ENCODE data around the gene CCDC9B.

CCDC9B gene

GRCh38 chr15:40365016-40365415, 24.3 kb upstream of the CCDC9B start:
- DNase-seq, result no peak

DNA sequence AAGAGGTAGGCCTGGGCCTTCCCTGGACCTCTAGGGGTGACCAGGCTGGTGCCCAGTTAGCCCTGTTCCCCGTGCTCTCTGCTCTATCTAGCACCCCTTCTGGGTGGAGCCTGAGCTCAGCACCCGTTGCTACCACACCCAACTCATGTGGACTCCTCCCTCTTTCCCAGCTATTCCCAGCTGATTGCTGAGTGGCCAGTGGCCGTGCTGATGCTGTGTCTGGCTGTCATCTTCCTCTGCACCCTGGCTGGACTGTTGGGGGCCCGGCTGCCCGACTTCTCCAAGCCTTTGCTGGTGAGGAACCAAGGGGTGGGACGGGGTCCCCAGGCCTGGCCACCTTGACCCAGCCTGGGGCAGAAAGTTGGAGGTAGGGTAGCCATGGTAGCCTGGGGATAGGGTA, 23.5 kb upstream of the CCDC9B start:
- no peak for DNase-seq

DNA sequence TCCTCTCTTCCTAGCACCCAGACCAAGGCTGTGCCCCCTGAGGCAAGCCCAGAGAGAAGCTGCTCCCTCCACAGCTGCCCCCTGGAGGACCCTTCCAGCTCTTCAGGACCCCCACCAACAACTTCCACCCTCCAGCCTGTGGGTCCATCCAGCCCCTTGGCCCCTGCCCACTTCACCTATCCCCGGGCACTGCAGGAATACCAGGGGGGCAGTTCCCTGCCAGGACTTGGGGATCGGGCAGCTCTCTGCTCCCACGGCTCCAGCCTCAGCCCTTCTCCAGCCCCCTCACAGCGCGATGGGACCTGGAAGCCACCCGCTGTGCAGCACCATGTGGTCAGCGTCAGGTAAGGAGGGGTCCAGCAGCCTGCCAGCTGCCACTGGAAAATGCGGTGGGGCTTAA, 22.9 kb upstream of the CCDC9B start:
- no peak for DNase-seq

- no peak for DNase-seq
Measured at GRCh38 chr15:40361640-40362039, 20.9 kb upstream of the CCDC9B start.

DNA sequence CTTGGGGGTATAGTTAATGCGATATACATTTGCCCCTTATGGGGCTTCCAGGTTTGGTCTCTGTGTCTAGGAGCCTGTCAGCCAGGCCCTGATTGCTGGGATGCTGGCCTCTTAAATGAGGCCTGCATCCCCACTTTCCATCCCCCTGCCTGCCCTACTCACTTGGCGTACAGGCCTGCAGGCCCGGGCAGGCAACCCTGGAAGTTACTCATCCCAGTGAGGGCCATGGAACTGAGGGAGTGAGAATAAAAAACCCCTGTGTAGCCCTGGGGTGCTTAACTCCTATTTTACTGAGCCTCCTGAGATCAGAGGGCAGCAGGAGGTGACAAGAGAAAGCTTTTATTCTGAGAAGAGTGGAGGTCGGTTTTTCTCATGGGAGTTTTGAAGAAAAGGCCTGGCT, 19.3 kb upstream of the CCDC9B start:
- no peak for DNase-seq

DNA sequence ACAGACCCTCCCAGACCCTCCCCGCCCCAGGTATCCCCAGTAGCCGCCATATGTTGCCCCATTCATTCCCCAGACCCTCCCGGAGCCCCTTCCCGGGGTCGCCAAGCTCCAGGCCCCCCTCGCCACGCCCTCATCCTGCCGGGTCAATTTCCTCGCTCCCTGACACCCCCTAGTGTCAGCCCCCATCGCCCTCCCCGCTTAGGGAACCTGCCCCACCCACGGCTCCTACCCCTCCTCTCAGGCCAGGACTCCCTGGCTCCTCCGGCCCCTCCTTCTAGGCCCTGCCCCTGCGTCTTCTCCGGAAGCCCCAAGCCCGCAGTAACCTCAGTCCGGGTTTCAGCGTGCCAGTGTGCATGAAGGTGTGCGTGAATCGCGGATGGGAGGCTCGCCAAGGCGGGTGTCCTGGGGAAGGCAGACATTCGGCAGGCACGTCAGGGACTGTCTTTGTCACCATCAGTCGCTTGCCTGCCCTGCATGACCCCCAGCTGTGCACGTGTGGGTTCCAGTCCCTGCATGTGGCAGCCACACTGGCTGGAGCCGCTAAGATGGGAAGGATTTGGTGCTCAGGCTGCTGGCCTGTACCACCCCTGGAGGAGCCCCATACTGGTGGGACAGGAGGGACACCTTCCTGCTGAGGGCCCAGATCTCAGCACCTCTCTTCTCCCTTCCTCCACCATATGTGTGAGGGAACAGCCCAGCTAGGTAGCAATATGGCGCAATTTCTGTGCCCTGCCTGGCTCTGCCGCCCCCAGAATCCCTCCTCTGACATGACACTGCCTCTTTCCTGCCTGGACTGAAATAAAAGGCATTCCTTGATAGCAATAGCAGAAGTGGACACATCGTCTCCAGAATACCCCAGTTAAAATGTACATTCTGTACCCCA, 18.0 kb upstream of the CCDC9B start:
- no peak for DNase-seq

- peak; percentile 87 for DNase-seq
Measured at GRCh38 chr15:40357723-40358470, 17.2 kb upstream of the CCDC9B start, which contains the start of gene DISP2. TSS of gene DISP2 (plus strand) at chr15:40358219. CDS start at chr15:40358322, 103 bp downstream.

- DNase-seq, result no peak
Measured at GRCh38 chr15:40357246-40357645, 16.5 kb upstream of the CCDC9B start.

- DNase-seq, result no peak
Measured at GRCh38 chr15:40355976-40356585, 15.3 kb upstream of the CCDC9B start.

- DNase-seq, result no peak
Measured at GRCh38 chr15:40354408-40355171, 13.9 kb upstream of the CCDC9B start.

DNA sequence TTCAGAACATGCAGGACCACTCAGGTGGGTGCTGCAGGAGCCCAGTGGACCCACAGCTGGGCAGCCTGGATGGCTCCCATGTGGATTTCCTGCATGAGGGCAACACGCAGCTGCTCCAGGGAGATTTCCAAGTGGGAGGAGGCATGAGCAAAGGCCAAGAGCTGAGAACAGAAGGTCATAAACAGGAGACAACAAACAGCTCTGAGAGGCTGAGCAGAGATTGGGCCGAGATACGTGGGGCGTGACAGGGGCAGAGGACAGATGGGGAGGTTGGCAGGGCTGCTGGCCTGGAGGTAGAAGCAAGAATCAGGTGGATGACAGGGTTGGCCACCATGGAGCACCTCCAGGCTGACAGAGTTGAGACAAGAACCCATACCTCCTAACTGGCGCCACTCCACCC, 13.0 kb upstream of the CCDC9B start:
- no peak for DNase-seq

DNA sequence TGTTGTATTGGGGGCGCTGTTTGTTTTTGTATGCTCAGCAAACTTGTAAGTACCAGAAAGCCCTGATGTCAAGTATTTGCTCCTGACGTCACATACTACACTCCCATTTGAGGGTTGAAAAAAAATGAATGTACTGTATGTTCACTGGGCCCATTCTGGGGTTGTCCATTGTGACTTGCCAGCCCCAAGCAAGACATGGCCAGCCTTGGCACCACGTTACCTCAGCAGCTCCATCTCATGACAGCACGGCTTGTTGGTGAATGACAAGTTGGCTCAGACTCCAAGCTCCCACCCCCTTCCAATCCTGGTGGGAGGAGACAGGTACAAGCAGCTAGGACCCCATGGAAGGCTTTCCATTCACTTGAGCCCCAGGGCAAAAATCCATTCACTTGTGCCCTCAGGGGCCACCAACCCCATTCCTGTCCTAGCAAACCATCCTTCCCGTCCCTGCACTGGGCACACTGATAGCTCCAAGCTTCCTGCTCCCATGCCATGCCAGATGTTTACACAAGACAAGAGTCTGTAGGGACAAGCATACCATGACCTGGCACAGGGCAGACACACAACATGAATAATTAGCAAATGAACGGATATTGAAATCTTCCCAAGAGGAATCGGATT, 11.7 kb upstream of the CCDC9B start:
- no peak for DNase-seq

GRCh38 chr15:40349163-40349562, 8.4 kb upstream of the CCDC9B start:
- DNase-seq, result no peak

DNA sequence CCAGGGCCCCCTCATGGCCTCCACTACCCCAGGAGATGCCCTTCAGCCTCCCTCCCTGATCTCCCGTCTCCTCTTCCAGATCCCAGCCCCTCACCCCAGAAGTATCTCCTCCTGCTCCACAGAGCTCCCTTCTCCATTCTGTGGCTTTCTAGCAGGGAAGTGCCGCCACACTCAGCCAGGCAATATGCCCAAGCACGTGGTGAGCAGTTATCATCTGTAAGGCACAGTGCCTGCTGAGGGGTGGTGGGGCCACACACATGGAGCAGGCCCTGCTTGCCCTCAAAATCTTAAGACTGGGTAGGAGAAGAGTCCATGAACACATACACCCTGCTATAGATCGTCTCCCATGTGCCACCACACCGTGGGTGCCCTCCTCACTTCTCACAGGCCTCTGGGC, 7.7 kb upstream of the CCDC9B start:
- DNase-seq, result no peak

DNA sequence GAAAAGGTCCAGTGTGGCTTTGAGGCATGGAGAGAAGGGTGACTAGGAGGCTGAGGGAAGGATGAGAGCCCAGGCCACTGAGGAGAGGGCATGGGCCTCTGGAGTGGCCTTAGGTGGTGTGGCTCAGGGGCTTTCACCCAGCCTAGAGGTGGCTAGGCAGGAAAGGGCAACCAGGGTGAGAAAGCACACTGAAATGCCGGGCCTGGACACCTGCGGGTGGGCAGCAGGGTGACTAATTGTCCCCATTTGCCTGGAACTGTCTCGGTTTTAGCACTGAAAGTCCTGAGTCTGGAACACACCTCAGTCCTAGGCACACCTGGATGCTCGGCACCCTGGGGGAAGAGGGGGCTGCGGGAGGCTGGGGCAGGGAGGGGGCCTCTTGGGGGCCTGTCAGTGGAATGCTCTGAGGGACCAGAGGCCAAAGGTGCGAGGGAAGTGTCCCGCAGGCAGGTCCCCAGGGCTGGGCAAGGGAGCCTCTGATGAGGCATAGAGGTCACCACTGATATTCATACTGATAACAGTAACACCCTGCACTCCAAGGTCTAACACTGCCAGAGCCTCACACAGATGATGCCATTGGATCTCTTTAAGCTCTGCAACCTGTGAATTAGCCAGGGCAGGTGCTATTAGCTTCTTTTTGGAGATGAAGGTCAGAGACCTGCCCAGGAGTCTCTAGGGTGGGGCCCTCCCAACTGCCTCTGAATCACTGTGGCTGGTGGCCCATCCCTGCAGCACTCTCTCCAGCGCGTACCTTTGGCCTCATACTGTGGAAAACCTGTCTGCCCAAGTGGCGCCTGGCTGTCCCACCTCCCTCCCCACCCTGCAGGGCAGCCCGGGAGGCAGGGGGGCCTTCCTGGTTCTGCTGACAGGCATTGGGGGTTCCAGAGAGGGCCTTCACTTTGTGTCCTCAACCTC, 7.1 kb upstream of the CCDC9B start:
- DNase-seq, result no peak

DNA sequence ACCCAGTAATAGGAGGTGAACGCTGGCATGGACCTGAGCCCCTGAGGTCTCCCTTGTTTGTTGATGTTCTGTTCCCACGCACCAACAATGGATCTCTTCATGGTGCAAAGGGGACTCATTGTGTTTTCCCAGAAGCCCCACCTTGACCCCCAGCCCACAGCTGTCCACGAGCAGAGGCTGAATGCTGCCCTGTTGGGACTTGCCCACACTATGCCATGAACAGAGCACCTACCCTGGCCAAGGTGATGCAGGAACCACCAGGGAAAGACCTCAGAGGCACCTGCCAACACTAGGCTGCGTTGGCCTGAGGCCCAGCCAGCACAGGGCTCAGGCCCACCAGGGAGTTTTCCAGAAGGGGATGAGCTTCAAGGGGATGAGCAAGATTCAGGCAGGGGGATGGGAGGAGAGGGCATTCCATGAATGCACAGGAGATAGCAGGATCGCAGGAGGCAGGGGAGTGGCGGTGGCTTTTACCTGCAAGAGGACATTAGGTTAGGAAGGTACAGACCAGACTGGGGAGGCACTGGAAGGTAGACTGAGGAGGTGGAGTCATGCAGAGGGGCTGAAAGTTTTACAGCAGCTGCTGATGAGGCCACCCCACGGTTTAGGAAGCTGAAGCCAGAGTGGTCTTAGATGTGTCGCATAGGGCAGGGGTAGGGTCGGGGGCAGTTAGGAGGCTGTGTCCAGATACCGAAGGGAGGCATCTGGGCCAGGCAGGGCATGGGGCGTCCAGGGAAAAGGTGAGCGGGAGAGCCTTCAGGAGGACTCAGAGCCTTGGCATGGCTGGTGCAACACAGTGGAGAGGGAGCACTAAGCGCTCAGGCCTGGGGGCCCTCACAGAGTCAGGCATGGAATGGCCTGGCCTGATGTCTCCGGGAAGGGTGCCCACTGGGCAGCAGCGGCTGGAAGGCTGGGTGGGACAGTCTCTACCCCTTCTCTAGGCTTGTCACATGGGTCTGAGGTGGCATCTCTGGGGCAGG, 6.1 kb upstream of the CCDC9B start:
- DNase-seq, result no peak

DNA sequence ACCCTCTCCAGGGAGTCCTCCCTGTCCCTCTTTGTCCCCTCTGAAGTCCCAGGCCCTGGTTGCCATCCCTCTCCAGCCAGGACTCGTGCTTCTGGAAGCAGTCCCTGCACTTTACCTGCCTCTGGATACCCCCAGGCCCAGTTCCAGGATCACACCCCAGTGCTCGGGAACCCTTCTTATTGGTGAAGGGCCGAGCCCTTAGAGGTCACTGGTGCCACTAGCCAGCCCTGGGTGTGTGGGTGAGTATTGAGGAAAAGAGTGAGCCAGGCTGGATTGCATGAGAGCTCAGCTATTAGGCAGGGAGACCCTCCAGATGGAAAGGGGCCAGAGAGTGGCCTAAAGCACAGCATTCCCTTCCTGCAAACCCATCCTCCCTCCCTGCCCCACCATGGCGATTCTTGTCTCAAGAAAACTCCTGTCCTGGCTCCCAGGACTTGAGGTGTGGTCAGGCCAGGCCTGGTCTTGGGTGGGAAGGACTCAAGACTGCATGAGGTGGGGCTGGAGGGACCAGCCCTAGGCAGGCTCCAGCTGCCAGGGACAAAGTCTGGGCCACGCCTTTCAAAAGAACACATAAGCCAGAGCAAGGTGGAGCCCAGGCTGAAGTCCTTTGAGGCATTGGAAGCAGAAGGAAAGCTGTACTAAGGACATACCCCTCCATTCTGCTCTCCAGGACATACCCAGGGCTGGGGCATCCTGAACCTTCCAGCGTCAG, 5.3 kb upstream of the CCDC9B start:
- no peak for DNase-seq

- DNase-seq, result no peak
Measured at GRCh38 chr15:40345225-40345866, 4.6 kb upstream of the CCDC9B start.

DNA sequence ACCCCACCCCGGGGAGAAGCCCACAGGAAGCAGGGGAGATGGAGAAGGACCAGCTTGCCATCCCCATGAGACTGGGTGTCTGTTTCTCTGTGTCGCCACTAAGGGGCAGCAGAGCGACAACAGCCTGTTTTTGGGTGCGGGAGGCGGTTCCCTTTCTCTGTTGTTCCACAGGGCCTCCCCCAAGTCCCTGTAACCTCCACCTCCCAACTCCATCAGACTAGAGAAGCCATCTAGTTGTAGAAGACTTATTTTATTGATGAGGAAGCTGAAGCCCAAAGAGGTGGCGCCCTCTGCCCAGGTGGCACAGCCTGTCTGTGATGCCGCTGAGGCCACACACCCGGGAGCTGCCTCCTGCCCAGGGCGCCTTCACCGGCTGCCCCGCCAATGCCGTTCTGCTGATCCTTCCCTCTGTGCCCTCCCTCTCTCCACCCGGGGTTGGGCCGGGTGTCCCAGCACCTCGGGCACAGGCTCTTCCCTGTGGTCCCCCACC, 3.9 kb upstream of the CCDC9B start:
- no peak for DNase-seq

Measured in T1000 (cell line).